ENCODE measurements around the gene ZFP36.
"Not testable (repeated sequence)": the region's sequence is repeated elsewhere in the genome, so short reads cannot be mapped to it uniquely, and the experiment has no call there.

Gene ZFP36

DNA sequence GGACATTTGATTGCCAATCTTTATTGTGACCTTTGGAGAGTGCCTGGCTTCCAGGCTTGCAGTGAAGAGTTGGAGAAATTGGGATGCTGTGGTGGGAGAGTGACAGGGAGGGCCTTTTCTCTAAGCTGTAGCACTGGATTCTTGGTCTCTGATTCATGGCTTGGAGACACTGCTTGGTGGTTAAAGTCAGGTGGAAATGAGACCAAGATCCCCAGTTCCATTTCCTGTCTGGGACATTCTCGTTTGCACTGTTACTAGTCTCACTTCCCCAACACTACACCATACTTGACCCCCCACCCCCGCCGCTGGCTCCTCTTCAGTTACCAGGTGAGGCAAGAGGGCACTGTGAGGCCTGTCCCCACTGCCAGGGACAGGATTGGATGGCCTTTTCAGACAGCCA lies 41.6 kb downstream of the ZFP36 start:
- DNase-seq = no peak

DNA sequence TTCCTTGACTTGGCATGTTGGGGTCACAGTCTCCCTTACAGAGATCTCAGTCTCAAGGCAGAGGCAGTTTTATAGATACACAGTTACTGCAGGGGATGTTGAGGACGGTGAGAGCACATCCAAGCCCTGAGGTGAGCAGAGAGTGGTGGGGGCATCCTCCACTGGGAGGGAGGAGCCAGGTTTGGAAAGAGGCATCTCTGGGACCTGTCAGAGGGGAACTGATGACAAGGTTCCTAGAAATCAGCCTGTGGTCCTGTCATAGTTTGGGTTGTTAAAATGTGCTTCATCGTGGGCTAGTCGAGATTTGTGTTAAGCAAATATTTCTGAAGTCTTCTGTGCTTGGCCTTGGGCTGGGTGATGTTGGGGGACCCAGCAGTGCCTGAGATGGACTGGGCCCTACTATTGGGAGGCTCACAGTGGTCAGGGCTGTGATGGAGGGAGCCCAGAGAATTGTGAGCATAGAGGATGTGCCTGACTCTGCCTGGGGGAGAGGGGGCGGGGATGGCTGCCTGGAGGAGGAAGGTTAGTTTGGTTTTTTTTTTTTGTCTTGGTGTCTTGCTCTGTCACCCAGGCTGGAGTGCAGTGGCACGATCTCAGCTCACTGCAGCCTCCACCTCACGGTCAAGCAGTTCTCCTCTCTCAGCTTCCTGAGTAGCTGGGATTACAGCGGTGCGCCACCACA lies 42.6 kb downstream of the ZFP36 start:
- DNase-seq = no peak

DNA sequence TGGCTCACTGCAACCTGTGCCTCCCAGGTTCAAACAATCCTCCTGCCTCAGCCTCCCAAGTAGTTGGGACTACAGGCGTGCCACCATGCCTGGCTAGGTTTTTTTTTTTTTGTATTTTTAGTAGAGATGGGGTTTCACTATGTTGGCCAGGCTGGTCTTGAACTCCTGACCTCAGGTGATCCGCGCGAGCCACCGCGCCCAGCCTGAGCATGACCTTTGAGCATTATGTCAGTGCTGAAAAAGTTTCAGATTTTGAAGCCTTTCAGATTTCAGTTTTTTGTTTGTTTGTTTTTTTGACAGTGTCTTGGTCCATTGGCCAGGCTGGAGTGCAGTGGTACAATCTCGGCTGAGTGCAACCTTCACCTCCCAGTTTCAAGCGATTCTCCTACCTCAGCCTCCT lies 44.6 kb downstream of the ZFP36 start:
- DNase-seq = not testable (repeated sequence)
